ENCODE data around the gene NKIRAS1.

Gene NKIRAS1

GRCh38 chr3:23950293-23950692 is 33.5 kb upstream of the NKIRAS1 start:
- no peak for TF ChIP-seq CTCF (IDR thresholded peaks at IDR 0.05; ENCODE audit: low read depth, low read length)
- H3K4me3 ChIP-seq (ENCODE audit: low read depth, low read length) = no peak overlapping the region

GRCh38 chr3:23949784-23950183 is 33.0 kb upstream of the NKIRAS1 start:
- no peaks in the 10 kb centered on the region for H3K9me3 ChIP-seq (ENCODE audit: severe bottlenecking)
- H3K36me3 ChIP-seq = peaks cover 13% of the 10 kb centered on the region
- TF ChIP-seq CTCF (IDR thresholded peaks at IDR 0.05; ENCODE audit: low read depth, low read length) = no peak
- H3K4me3 ChIP-seq (ENCODE audit: low read depth, low read length) = no peak overlapping the region
- H3K27ac ChIP-seq = no peak overlapping the region
- no peaks in the 10 kb centered on the region for H3K27me3 ChIP-seq (ENCODE audit: insufficient read depth, low read depth, severe bottlenecking)
- DNase-seq = no peak

More at GRCh38 chr3:23950293-23950692, 33.5 kb upstream of the NKIRAS1 start:
- peaks cover 17% of the 10 kb centered on the region for H3K36me3 ChIP-seq
- DNase-seq = no peak
- H3K27me3 ChIP-seq (ENCODE audit: insufficient read depth, low read depth, severe bottlenecking) = no peaks in the 10 kb centered on the region
- no peak overlapping the region for H3K27ac ChIP-seq
- no peaks in the 10 kb centered on the region for H3K9me3 ChIP-seq (ENCODE audit: severe bottlenecking)

DNA sequence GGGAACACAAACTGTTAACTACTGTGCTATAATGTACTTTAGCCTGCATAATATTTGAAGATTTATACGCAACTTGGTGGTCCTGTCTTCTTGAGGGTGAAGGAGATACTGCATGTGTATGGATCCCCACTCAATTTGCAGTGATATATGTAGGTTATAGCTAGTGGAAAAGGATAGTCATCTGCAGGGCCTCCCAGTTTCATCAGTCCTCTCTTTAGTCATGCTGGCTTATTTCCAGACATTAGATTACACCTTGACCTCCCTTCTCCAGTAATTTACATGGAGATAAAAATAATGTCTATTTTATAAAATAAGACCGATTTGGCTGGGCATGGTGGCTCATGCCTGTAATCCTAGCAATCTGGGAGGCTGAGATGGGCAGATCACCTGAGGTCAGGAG is 32.0 kb upstream of the NKIRAS1 start:
- no peak for DNase-seq
- Histone ChIP-seq H3K27ac (no peak overlapping the region), H3K36me3 (peaks cover 10% of the 10 kb centered on the region), H3K27me3 (ENCODE audit: insufficient read depth, low read depth, severe bottlenecking) (no peaks in the 10 kb centered on the region), H3K9me3 (ENCODE audit: severe bottlenecking) (no peaks in the 10 kb centered on the region), H3K4me3 (ENCODE audit: low read depth, low read length) (no peak overlapping the region)
- TF ChIP-seq CTCF (IDR thresholded peaks at IDR 0.05; ENCODE audit: low read depth, low read length) = no peak

DNA sequence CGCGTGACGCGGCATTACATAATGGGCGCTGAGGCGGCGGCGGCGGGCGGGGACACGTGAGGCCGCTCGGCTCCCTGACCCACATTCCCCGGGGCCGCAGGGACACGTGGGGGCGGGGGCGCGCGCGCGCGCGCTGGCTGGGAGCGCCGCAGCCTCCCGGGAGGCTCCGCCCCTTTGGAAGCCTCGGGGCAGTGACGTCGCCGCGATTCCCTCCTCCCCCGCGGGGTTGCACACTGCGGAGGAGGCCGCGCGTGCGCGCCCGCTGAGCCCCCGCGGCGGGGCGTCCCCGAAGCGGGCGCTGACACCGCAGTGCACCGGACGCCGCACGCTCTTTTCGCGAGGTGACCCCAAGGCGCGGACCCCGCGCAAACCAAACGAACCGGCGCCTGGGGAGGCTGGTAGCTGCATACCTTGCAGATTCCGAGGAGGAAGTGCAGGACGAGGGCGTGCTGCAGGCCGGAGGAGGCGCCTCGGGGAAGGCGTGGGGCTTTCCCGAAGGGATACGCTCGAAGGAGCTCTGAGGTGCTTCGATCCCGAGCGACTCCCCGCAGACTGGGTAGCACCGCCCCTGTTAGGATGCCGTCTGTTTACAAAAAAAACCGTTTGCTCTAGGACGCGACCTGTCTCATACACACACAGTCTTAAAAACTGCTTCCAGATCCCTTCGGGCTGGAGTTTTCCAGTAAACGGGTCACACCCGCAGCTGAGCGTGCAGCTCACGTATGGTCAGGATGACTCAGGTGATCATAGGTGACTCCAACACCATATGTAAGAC is 29.3 kb upstream of the NKIRAS1 start:
- peaks cover 10% of the 10 kb centered on the region for H3K36me3 ChIP-seq
- peak overlapping the region; percentile 89 for H3K27ac ChIP-seq
- peak overlapping the region; percentile 67 for H3K4me3 ChIP-seq (ENCODE audit: low read depth, low read length)
- no peaks in the 10 kb centered on the region for H3K27me3 ChIP-seq (ENCODE audit: insufficient read depth, low read depth, severe bottlenecking)
- peak; percentile 97 for DNase-seq
- TF ChIP-seq CTCF (IDR thresholded peaks at IDR 0.05; ENCODE audit: low read depth, low read length) = no peak
- H3K9me3 ChIP-seq (ENCODE audit: severe bottlenecking) = no peaks in the 10 kb centered on the region

DNA sequence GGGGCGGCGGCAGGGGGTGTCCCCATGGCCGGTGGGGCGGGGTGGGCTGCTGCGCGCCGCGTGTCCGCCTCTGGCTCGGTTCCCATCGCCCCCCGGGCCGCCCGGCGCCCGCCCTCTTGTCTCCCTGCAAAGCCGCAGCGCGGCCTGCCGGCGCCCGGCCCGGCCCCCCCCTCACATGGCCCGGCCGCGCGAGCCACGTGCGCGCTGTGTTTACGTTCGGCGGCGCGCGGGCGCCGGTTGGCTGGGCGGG is 28.8 kb upstream of the NKIRAS1 start:
- Histone ChIP-seq H3K4me3 (ENCODE audit: low read depth, low read length) (peak overlapping the region; percentile 84), H3K36me3 (peaks cover 10% of the 10 kb centered on the region)

More for the DNA sequence above, 28.8 kb upstream of the NKIRAS1 start:
- no peak for DNase-seq
- no peak for TF ChIP-seq CTCF (IDR thresholded peaks at IDR 0.05; ENCODE audit: low read depth, low read length)
- Histone ChIP-seq H3K27me3 (ENCODE audit: insufficient read depth, low read depth, severe bottlenecking) (no peaks in the 10 kb centered on the region), H3K9me3 (ENCODE audit: severe bottlenecking) (no peaks in the 10 kb centered on the region), H3K27ac (peak overlapping the region; percentile 96)

All from WERI-Rb-1 (cell line).